GM12801 (cell line): ENCODE data around the gene HERC4.

Source experiments
- CTCF ChIP-seq: IDR thresholded peaks from one replicate; pipeline ENCODE4 v1.5.1; 2011; ENCODE audit warnings: control low read depth; ENCODE audit not compliant: insufficient read length; ENCODE audit errors: extremely low read depth

The HERC4 gene

GRCh38 chr10:68088740-68089139 is 13.7 kb upstream of the HERC4 start:
- TF ChIP-seq CTCF: no peak

- TF ChIP-seq CTCF: no peak
Observed at GRCh38 chr10:68087685-68088401, 12.8 kb upstream of the HERC4 start.

GRCh38 chr10:68086910-68087684 is 12.0 kb upstream of the HERC4 start:
- TF ChIP-seq CTCF: no peak

GRCh38 chr10:68086011-68086410 is 10.9 kb upstream of the HERC4 start:
- no peak for TF ChIP-seq CTCF

- TF ChIP-seq CTCF: no peak
Observed at GRCh38 chr10:68084469-68084868, 9.4 kb upstream of the HERC4 start.

GRCh38 chr10:68083953-68084352 is 8.9 kb upstream of the HERC4 start:
- no peak for TF ChIP-seq CTCF

- no peak for TF ChIP-seq CTCF
Observed at GRCh38 chr10:68082872-68083271, 7.8 kb upstream of the HERC4 start.
